ENCODE results near the gene MIER2. TPM values are rescaled to one million over a fixed set of nuclear protein-coding genes. Genes with fewer than 3 reads are reported as not detected.

Gene MIER2
- total and polyA plus RNA-seq, 2 donors (not counting 1 experiment from before 2014, with no cell fraction given) = 10.5 to 19.7 TPM

DNA sequence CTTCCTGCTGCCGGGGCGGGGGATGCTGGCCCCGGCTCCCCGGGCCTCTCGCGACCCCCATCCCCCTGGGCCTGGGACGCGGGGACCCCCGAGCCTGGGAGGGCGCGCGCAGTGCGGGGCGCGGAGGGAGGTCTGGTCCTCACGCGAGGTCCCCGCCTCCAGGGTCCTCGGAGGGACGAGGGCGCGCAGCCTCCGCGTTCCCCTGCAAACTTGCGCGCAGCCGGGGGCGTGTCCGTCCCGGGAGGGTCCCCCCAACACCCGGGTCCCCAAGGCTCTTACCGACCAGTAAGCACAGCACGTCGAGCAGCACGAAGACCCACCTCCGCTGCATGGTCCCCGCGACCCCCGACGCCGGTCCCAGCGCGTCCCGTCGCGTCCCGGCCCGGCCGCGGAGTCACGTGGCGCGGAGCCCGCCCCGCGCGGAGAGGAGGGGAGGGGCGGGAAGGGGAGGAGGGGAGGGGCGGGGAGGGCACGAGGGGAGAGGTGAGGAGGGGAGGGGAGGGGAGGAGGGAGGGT, 53.5 kb downstream of the MIER2 start, which contains the start of gene PLPP2:
Gene PLPP2, minus strand, starts transcription at position 398 of the 516 bp plus-strand sequence. Its CDS starts 67 bp downstream, at position 331.
- TF ChIP-seq EZH2 (IDR thresholded peaks at IDR 0.05; ENCODE audit: borderline replicate concordance, insufficient read depth, low read depth, low read length, poor library complexity, severe bottlenecking) = no peak
- TF ChIP-seq, protein P1, sequence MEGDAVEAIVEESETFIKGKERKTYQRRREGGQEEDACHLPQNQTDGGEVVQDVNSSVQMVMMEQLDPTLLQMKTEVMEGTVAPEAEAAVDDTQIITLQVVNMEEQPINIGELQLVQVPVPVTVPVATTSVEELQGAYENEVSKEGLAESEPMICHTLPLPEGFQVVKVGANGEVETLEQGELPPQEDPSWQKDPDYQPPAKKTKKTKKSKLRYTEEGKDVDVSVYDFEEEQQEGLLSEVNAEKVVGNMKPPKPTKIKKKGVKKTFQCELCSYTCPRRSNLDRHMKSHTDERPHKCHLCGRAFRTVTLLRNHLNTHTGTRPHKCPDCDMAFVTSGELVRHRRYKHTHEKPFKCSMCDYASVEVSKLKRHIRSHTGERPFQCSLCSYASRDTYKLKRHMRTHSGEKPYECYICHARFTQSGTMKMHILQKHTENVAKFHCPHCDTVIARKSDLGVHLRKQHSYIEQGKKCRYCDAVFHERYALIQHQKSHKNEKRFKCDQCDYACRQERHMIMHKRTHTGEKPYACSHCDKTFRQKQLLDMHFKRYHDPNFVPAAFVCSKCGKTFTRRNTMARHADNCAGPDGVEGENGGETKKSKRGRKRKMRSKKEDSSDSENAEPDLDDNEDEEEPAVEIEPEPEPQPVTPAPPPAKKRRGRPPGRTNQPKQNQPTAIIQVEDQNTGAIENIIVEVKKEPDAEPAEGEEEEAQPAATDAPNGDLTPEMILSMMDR (IDR thresholded peaks at IDR 0.05) = no peak
- peak within 1 kb of the TSS; percentile 48 for H3K4me2 ChIP-seq (replicated peaks; ENCODE audit: low read depth, low read length, poor library complexity, severe bottlenecking)
- Mint-ChIP-seq H3K4me3 (peak within 1 kb of the TSS; percentile 54), H3K27ac (no peak within 1 kb of the TSS), H3K9me3 (ENCODE audit: insufficient read depth) (no peaks in the 10 kb centered on the region), H3K27me3 (peaks cover 48% of the 10 kb centered on the region), H3K4me1 (peaks cover 12% of the 10 kb centered on the region)
- H3K27ac ChIP-seq (ENCODE audit: low read length in 2 of 2) = no peak within 1 kb of the TSS
- CTCF ChIA-PET = no interaction called here
- H2AFZ ChIP-seq (ENCODE audit: insufficient read depth, low read depth, low read length, poor library complexity, severe bottlenecking) = no peak within 1 kb of the TSS
- no peaks in the 10 kb centered on the region for H3K36me3 ChIP-seq (replicated peaks in 1 of 2; ENCODE audit: control extremely low read depth in 1 of 2, control insufficient read depth in 1 of 2, extremely low read depth in 1 of 2, insufficient read depth in 2 of 2, low read length in 1 of 2)
- peaks cover 0 to 54% (median 25%) of the 10 kb centered on the region in 4 experiments for H3K27me3 ChIP-seq (replicated peaks in 1 of 4; ENCODE audit: control extremely low read depth in 1 of 4, control insufficient read depth in 3 of 4, insufficient read depth in 4 of 4, low read length in 3 of 4)
- peak within 1 kb of the TSS in 1 of 5 experiments; percentile 9 for H3K4me3 ChIP-seq (ENCODE audit: control extremely low read depth in 1 of 5, extremely low read depth in 1 of 5, insufficient read depth in 1 of 5, low read depth in 2 of 5, low read length in 4 of 5)
- peaks cover 11 to 22% of the 10 kb centered on the region in 2 donors for H3K4me1 ChIP-seq (ENCODE audit: control insufficient read depth in 2 of 2, insufficient read depth in 2 of 2, low read length in 2 of 2)
- no peak for DNase-seq
- no peak within 1 kb of the TSS for H3K9ac ChIP-seq (ENCODE audit: low read length)
- H3K79me2 ChIP-seq (ENCODE audit: control insufficient read depth, insufficient read depth, low read length) = no peaks in the 10 kb centered on the region
- H4K20me1 ChIP-seq (ENCODE audit: control insufficient read depth, insufficient read depth, low read length, poor library complexity, severe bottlenecking) = no peaks in the 10 kb centered on the region
- WGBS (ENCODE audit: insufficient coverage) = 7% methylated on average over 40 of the region's 60 CpGs
- intact Hi-C loops (cut with micrococcal nuclease) = no loop called here
- H3K9me3 ChIP-seq (ENCODE audit: control extremely low read depth in 1 of 3, control insufficient read depth in 2 of 3, insufficient read depth in 1 of 3, low read length in 2 of 3) = peaks cover 0 to 24% (median 0%) of the 10 kb centered on the region in 3 donors
- POLR2A ChIA-PET = no interaction called here
- no peak for ATAC-seq (ENCODE audit: low read depth)

DNA sequence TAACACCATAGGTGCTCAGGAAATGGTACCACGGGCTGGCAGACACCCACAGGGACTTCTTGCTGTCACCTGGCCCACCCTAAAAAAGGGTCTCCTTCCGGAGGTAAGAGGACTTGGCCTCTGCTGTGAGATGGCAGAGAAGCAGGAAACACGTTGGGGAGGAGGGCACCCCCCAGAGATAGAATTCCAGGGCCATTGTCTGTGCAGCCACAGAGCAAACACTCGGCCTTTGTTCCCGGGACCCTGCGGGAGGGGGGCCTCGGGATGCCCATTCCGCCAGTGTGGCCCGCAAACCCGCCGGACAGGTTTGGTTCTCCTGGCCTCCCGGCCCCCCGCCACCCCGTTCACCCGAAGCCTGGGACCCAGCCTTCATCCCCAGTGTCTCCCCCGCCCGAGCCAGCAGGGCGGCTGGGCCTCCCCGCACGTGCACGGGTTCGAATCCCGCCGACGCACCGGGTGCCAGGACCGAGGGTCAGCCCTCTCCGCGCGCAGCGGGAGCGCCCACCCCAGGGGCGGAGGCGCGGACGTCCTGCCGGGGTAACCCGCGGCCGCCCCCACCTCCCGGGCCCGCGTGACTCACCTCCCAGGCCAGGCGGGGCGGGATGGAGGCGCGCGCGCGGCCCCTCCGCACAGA, 54.1 kb downstream of the MIER2 start:
- H3K4me3 ChIP-seq (ENCODE audit: control extremely low read depth in 1 of 5, extremely low read depth in 1 of 5, insufficient read depth in 1 of 5, low read depth in 2 of 5, low read length in 4 of 5) = peak overlapping the region in 1 of 5 experiments; percentile 9

More for the DNA sequence above, 54.1 kb downstream of the MIER2 start:
- Histone ChIP-seq H2AFZ (ENCODE audit: insufficient read depth, low read depth, low read length, poor library complexity, severe bottlenecking) (no peak overlapping the region), H3K79me2 (ENCODE audit: control insufficient read depth, insufficient read depth, low read length) (no peaks in the 10 kb centered on the region), H3K36me3 (replicated peaks in 1 of 2; ENCODE audit: control extremely low read depth in 1 of 2, control insufficient read depth in 1 of 2, extremely low read depth in 1 of 2, insufficient read depth in 2 of 2, low read length in 1 of 2) (no peaks in the 10 kb centered on the region), H3K4me2 (replicated peaks; ENCODE audit: low read depth, low read length, poor library complexity, severe bottlenecking) (peak overlapping the region; percentile 48), H3K9ac (ENCODE audit: low read length) (no peak overlapping the region), H3K27me3 (replicated peaks in 1 of 4; ENCODE audit: control extremely low read depth in 1 of 4, control insufficient read depth in 3 of 4, insufficient read depth in 4 of 4, low read length in 3 of 4) (peaks cover 0 to 52% (median 22%) of the 10 kb centered on the region in 4 experiments), H3K27ac (ENCODE audit: low read length in 2 of 2) (no peak overlapping the region), H3K9me3 (ENCODE audit: control extremely low read depth in 1 of 3, control insufficient read depth in 2 of 3, insufficient read depth in 1 of 3, low read length in 2 of 3) (peaks cover 0 to 24% (median 0%) of the 10 kb centered on the region in 3 donors), H3K4me1 (ENCODE audit: control insufficient read depth in 2 of 2, insufficient read depth in 2 of 2, low read length in 2 of 2) (peaks cover 11 to 22% of the 10 kb centered on the region in 2 donors), H4K20me1 (ENCODE audit: control insufficient read depth, insufficient read depth, low read length, poor library complexity, severe bottlenecking) (no peaks in the 10 kb centered on the region)
- ChIA-PET CTCF (no interaction called here), POLR2A (no interaction called here)
- intact Hi-C loops (cut with micrococcal nuclease) = no loop called here
- Mint-ChIP-seq H3K27ac (no peak overlapping the region), H3K4me3 (peak overlapping the region; percentile 54), H3K9me3 (ENCODE audit: insufficient read depth) (no peaks in the 10 kb centered on the region), H3K27me3 (peaks cover 42% of the 10 kb centered on the region), H3K4me1 (peaks cover 12% of the 10 kb centered on the region)
- no peak for TF ChIP-seq EZH2 (IDR thresholded peaks at IDR 0.05; ENCODE audit: borderline replicate concordance, insufficient read depth, low read depth, low read length, poor library complexity, severe bottlenecking)
- TF ChIP-seq, protein P1 (IDR thresholded peaks at IDR 0.05) = no peak
- no peak for DNase-seq
- WGBS (ENCODE audit: insufficient coverage) = 6% methylated on average over 49 of the region's 51 CpGs
- ATAC-seq (ENCODE audit: low read depth) = no peak

All from B cell (primary cell).